ENCODE results near the gene TXNL4A.

The TXNL4A gene

DNA sequence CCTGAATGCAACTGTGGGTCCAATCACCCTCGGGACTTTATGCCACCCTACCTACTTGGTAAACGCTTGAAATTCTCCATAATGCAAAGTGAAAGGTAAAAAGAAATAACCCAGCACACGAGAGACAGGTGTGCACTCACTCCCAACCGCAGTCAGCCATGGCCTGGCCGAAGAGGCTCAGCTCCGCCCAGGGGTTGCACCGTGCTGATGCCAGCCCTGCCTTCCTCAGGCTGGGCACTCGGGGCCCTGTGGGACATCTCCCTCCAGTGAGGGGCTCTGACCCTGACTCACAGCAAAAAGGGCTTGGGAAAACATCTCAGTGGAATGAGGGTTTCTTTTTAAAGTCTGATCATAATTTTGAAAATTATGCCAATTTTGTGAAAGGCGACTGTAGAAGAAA lies 50.2 kb downstream of the TXNL4A start:
- no peak overlapping the region for H3K4me3 ChIP-seq (replicated peaks; ENCODE audit: low read depth, low read length)
- TF ChIP-seq CTCF (IDR thresholded peaks at IDR 0.05; ENCODE audit: low read depth, low read length, missing control alignments): no peak
- no peak for DNase-seq (ENCODE audit: extremely low read depth, low read depth)

DNA sequence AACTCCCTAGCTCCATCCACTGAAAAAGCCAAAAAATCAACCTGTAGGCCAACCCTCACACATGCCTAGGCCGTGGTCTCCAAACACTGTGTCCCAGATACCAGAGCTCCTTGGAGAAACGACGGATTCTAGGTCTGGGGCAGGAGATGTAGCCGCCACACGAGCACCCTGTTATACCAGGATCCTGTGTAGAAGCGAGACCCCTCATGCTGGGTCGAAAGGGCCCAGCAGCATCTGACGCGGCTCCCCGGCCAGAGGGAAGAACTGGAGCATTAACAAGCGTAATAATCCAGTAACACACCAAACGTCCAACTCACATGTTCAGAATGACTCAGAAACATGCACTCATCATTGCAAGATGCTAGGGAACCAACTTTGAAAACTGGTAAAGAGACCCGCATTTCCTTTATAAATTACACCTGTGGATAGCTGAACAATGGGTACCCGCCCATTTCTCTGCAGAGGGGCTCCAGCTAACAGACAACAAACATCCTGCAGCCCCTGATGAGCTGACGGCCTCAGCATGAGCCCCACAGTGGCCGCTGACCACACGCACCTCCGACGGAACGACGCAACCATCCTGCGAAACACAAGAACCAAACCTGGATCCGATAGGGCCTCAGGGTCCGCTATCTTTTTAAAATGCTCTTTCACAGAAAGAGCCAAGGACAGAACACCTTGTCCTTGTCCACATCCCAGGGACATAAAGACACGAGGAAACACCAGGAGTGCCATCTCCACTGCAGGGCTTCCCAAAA lies 51.1 kb downstream of the TXNL4A start:
- DNase-seq (ENCODE audit: extremely low read depth, low read depth): no peak
- TF ChIP-seq CTCF (IDR thresholded peaks at IDR 0.05; ENCODE audit: low read depth, low read length, missing control alignments): no peak
- no peak overlapping the region for H3K4me3 ChIP-seq (replicated peaks; ENCODE audit: low read depth, low read length)

DNA sequence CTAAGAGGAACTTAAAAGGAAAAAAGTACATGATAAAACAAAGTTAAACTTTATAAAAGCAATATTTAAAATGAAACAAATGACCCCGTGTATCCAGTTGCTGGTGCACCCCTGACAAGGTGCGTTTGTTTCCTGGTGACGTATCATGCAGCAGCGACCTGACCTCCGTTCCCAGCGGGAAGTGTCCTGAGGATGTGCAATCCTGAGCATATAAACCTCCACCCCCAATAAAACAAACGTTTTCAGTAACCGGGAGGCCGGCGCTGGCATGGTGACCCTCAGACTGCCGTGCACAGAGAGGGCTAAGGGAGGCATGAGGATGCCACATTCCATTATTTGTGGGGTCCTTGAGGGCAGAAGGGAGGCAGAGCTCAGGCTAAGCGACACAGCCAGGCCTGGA lies 51.7 kb downstream of the TXNL4A start:
- no peak for DNase-seq (ENCODE audit: extremely low read depth, low read depth)
- H3K4me3 ChIP-seq (replicated peaks; ENCODE audit: low read depth, low read length): no peak overlapping the region
- TF ChIP-seq CTCF (IDR thresholded peaks at IDR 0.05; ENCODE audit: low read depth, low read length, missing control alignments): no peak

GRCh38 chr18:79935925-79936324 lies 52.4 kb downstream of the TXNL4A start:
- DNase-seq (ENCODE audit: extremely low read depth, low read depth): no peak
- TF ChIP-seq CTCF (IDR thresholded peaks at IDR 0.05; ENCODE audit: low read depth, low read length, missing control alignments): no peak
- H3K4me3 ChIP-seq (replicated peaks; ENCODE audit: low read depth, low read length): no peak overlapping the region

DNA sequence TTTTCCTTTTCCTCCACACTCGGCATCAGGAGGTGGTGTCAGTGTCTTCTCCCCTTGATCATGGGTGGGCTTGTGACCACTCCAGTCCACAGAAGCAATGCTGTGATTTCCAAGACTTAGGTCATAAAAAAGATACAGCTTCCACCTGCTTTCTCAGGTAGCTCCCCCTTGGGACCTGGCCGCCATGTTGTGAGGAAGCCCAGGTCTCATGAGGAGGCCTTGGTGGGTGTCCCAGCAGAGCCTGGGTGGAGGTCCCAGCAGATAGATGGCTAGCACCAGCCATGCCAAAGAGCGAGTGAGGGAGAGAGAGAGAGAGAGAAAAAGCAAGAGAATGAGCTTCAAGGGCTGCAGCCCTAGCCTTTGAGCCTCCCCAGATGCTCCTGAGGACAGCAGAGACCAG lies 52.9 kb downstream of the TXNL4A start:
- TF ChIP-seq CTCF (IDR thresholded peaks at IDR 0.05; ENCODE audit: low read depth, low read length, missing control alignments): no peak
- no peak for DNase-seq (ENCODE audit: extremely low read depth, low read depth)
- no peak overlapping the region for H3K4me3 ChIP-seq (replicated peaks; ENCODE audit: low read depth, low read length)

DNA sequence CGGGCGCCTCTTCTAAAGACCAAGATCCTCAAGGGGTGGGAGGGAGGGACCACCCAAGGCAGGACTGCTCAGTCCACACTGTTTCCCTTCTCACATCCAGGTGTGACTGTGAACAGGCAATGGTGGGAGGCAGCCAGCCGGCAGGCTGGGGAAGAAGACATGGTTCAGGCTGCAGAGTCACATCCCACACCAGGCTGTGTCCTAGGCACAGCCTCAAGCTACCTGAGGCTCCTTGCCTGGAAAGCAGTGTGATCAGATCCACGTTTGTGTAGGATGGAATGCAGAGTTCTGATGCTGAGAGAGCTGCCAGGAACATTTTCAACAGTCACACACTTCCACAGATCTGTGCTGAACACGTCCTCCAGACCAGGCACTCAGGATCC lies 53.3 kb downstream of the TXNL4A start:
- TF ChIP-seq CTCF (IDR thresholded peaks at IDR 0.05; ENCODE audit: low read depth, low read length, missing control alignments): no peak
- DNase-seq (ENCODE audit: extremely low read depth, low read depth): no peak
- H3K4me3 ChIP-seq (replicated peaks; ENCODE audit: low read depth, low read length): no peak overlapping the region
